GM19467 (cell line): Measurements from ENCODE around the gene ZNF512B.

Experiments used
- ATAC-seq: cut with Tn5 transposase; IDR thresholded peaks from one replicate; pipeline ENCODE4 v1.9.1; 2021; ENCODE audit warnings: mild to moderate bottlenecking, moderate library complexity; ENCODE audit not compliant: unreplicated experiment

Gene ZNF512B

DNA sequence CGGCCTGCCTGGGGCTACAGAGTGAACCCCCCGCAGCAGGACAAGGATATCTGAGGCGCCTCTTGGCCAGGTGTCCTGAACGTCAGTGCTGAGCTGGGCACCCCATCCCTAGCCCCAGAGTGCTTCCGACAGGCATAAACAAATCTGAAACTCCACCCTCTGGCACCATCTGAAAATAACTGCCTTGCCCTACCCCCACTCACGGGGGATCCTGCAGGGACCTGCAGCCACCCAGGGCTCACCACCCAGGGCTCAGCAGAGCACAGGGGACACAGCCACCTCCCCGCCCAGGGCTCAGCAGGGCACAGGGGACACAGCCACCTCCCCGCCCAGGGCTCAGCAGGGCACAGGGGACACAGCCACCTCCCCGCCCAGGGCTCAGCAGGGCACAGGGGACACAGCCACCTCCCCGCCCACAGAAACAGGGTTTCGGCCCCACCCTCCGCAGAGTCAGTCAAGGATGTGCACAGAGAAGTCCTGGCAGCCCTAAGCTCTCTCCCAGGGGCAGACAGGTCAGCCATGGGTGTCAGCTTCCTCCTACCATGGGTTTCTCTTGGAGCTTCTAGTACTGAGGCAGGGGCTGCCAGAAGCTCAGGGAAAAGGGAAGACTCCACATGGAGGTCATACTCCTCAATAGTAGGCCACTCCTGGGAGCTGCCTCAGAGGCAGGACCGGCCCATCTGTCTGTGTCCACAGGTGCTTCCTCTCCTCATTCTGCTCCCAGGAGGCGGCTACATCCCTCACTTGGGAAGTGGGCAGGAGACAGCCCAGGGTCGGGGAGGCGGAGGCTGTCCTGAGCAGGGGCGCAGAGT, 18.1 kb downstream of the ZNF512B start:
- no peak for ATAC-seq

DNA sequence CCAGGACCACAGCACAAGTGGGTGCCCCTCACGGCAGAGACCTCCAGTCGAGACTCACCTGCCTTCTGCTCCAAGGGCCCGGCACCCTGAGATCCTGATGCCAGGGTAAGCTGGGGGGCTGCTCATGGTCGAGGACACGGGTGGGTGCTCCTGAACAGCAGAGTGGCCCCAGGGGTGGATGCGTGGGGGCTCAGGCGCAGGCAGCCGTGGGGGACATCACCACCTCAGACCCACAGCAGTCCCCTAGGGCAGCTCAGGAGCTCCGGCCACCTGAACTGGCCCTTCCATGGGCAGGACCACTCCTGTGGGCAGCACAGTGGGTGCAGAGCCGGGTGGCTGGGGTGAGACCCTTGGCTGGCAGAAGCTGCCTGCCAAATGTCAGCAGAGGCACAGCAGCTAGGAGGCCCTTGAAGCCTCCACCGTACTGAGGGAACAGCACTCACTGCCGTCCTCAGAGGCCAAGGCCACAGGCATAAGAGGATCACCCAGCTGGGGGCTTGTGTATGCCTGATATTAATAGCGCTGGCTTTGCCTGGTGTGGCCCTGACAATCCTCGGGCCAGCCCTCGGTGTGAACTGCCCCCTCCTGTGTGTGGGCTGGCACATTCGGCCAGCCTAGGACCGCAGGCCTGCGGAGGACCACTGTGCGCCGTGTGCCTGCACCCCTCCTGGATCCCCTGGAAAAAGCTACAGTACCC, 18.9 kb downstream of the ZNF512B start:
- ATAC-seq: no peak

DNA sequence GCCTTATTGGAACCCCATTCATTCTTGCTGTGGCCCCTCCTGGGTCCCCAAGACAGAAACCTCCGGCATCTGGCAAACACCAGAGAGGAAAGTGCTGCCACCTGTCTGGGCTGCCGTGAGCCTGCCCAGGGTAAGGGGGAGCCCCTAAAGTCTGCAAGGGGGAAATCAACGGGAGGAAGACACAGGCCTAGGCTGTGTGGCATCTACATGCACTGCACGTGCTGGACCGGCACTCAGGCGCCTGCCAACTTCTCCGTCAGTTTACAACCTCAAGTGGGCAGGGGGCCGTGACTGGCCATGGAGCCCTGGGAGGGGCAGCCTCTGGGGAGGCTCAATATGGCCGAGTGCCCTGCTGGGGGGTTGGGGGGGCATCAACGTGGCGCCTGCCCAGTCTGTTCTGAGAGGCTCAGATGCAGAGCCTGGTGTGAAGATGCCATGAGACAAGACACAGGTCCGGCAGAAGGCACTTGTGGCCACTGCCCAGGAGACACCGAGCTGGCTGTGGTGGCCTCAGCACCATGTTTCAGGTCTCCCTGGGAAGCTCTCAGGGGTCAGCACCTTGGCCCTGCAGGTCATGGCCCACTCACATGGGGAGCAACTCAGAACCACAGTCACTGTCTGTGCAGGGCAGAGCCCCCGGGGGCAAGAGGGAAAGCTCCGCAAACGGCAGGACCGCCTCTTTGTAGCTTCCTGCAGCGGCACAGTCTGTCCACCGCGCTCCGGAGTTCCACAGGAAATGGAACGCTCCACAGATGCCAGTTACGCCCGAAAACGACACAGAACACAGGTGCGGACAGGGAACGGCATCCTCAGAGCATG, 21.9 kb downstream of the ZNF512B start:
- ATAC-seq: no peak

DNA sequence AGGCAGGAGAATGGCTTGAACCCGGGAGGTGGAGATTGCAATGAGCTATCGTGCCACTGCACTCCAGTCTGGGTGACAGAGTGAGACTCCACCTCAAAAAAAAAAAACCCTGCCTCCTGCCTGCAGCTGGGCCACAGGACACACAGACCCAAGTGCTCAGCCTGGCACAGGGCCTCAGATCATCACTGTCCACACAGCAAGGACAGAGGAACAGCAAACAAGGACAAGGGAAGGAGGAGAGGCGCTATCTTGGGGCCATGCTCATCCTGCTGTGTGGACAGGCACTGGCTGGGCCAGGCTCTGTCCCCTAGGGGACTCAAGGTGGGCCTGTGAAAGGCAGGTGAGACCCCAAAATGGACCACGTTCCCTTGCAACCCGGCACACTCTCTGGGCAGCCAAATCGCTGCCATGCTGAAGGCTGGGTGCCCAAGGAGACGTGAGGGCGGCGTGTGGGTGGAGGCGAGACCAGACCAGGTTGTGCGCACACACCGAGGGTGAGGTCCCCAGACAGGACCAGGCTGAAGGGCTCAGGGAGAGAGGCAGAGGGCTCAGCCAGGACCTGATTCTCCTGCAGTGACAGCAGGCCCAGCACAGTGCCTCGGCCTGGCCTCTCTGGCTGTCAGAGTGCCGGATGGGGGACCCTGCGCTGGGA, 22.6 kb downstream of the ZNF512B start:
- ATAC-seq: no peak

DNA sequence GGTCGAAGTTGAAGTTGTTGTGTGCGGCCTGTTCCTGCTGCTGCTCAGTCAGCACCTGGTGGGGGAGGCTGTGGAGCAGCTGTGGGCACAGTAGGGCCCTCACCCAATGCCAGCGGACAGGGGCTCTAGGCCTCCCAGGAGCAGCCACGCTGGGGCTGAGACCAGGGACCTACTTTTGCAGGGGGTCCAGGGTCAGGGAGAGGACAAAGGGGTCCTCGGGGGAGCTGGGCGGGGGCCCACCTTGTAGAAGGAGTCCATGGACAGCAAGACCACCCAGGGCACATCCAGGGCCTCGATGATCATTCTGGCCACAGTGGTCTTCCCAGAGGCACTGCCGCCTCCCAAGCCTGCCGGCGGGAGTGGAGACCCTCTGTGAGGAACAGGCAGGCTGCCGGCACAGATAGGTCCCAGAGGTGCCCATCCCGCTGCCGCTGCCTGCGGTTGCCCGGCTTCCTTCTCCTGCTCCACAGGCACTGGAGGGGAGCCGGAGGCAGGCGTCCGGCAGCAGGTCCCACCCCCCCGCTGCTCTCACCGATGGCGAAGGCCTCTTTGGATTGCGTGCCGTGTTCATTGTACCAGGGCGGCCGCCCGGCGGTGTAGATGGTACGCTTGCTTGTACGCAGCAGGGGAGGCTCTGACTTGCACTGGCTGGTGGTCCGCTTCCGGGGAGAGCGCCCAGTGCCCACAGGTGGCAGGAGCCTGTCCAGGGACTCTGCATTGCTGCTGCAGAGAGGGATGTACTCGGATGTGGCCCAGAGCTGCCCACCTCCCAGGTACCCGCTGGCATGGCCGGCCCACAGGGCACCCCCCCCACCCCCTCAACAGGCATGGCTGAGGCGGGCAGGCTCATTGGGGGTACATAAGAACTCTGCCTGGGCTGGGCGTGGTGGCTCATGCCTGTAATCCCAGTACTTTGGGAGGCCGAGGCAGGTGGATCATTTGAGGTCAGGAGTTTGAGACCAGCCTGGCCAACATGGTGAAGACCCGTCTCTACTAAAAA, 23.5 kb downstream of the ZNF512B start:
- ATAC-seq: no peak

DNA sequence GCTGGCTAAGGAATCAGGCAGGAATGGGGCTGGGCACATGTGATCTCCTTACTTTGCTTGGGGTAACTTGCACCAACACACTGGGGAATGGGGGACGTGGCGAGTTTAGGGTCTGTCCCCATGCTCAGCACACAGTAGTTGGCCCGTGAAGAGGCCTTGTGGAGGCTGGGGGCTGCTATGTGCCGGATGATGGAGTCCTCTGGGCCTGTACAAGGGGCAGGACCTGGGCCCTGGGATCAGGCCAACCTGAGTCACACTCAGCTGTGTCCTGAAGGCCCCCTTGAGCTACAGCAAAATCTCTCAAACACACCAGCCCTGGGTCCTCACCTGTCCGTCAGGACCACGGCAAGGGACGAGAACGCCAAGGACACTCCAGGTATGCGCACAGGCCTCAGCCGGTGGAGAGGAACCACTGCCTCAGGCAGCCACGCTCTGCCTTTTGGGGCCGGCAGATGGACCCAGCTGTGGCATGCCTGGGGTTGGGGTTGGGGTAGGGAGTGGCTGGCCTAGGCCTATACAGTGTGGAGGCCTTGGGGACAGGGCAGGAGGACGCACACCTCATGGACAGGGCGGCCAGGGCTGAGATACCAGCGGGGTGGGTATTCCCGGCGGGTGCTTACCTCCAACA, 24.6 kb downstream of the ZNF512B start:
- no peak for ATAC-seq

DNA sequence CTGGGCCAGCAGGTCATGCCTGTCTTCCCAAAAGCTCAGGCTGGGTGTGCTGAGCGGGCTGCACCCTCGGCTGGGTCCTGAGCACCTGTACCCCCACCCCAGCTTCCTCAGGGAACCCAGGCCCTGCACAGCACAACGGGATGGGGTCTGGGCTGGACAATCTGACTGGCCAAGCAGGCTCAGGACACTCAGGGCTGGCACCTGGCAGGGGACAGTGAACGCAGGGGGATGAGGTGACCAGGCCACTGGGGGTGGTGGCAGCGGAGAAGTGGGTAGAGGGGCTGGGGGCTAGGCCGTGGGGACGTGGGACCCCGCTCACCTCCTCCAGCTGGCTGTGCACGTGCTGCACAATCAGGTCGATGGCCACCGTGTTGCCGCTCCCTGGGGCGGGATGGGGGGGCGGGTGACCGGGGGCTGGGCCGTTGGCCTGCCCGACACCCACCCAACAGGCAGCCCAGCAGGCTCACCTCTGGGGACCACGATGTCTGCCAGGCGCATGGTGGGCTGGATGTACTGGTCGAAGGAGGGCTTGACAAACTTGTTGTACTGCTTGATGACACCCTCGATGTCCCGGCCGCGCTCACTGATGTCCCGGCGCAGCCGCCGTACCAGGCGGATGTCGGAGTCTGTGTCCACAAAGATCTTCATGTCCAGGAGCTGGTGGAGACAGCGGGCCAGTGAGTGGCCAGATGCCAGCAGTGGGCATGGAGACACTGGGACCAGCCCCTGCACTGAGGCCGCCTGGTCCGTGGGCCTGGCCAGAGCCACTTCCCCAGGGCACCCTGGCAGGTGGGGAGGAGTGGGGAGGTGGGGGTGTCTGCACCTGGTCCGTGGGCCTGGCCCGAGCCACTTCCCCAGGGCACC, 25.4 kb downstream of the ZNF512B start:
- no peak for ATAC-seq

DNA sequence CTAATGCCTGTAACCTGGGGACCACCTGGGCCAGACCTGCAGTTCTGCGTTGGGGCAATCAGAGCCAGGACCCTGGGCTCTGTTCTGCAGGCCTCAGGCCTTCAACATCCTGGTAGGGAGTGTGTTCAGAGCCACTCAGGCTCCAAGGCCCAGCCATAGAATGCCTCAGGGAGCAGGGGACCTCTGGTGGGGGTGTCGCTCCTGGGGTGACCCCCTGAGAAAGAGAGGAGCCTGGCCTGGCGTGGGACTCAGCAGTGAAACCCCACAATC, 26.0 kb downstream of the ZNF512B start:
- ATAC-seq: no peak

DNA sequence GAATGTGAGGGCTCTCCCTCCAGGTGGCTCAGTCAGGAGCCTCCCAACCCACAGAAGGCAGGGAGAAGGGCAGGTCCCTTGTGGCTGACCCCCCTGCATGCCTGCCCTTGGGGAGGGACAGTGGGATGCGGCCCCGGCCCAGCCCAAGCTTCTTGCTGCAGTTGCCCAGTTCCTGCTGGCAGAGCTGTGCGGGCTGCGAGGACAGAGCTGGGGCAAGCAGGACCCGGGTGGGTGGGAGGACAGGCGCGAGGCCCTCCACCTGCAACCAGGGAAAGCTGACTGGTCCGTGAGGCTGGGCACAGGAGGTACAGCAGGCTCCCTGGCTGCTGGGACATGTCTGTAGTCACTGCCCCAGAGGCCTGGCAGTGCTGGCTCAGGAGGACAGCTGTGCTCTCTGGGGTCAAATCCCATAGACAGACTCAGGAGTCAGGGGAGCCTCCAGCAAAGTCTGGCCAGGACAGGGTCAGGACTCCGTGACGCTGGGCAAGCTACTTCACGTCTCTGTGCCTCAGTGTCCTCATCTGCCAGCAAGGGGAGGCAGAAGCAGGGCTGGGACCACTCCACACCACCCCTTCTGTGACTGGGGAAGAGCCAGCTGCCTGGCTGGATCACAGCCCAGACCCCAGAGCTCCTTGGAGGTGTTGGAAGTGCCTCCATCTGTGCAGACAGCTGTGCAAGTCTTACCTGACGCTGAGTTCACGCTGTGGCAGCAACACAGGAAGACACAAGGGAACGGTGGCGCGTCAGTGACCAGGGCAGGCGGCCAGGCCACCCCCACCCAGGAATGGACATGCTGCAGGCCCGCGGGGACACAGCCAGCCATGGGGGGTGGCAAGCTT, 26.5 kb downstream of the ZNF512B start:
- no peak for ATAC-seq

DNA sequence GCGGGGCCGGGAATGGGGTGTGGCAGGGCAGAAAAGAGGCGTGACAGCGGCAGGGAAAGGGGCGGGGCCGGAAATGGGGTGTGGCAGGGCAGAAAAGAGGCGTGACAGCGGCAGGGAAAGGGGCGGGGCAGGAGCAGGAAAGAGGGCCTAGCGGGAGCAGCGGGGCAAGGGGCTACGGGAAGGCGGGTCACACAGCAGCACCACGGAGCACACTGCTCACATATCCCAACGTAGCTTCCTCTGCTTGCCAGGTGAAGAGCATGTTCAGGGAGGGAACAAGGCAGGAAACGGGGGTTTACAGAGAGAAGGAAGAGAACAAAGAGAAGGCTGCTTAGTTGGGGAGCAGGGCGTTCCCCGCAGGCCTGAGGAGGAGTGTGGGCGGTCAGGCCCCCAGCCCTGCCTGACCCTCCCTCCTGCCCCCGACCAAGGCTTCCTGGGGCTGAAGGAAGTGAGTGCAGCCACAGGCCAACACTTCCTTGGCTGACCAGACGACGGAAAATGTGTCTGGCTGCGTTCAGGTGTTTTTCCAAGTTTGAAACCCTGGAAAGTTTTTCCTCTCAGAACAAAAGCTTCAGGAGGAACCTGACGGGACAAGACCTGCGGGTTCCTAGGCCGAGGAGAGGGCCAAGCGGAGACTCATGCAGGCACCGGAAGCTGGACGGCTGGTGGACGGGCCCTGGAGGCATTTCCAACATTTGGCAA, 27.3 kb downstream of the ZNF512B start:
- no peak for ATAC-seq

DNA sequence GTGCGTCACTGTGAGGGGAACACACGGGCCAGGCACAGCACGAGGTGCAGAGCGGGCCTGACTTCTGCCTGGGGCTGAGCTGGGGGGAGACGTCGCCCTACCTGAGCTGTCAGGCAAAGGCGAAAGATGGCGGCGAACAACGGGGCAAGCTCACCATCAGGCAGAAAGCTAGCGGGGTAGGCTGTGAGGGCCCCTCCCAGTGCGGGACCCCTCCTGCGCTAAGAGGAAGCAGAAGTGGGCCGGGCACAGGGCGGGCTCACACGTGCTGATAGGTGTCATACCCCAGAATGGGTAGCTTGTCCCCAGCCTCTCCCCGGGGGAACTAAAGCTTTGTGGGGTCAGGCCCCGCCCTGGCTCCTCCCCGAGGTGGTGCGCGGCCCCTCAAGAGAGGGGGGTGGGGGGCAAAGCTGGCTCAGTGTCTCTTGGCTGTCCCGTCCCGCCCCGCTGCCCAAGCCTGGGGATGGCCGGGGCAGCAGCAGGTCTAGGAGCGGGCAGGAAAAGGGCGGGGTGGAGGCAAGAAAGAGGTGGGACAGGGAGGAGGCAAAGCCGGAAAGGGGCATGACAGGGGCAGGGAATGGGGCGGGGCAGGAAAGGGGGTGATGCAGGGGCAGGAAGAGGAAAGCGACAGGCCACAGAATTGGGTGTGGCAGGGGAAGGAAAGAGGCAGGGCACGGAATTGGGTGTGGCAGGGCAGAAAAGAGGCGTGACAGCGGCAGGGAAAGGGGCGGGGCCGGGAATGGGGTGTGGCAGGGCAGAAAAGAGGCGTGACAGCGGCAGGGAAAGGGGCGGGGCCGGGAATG, 28.2 kb downstream of the ZNF512B start:
- ATAC-seq: no peak

DNA sequence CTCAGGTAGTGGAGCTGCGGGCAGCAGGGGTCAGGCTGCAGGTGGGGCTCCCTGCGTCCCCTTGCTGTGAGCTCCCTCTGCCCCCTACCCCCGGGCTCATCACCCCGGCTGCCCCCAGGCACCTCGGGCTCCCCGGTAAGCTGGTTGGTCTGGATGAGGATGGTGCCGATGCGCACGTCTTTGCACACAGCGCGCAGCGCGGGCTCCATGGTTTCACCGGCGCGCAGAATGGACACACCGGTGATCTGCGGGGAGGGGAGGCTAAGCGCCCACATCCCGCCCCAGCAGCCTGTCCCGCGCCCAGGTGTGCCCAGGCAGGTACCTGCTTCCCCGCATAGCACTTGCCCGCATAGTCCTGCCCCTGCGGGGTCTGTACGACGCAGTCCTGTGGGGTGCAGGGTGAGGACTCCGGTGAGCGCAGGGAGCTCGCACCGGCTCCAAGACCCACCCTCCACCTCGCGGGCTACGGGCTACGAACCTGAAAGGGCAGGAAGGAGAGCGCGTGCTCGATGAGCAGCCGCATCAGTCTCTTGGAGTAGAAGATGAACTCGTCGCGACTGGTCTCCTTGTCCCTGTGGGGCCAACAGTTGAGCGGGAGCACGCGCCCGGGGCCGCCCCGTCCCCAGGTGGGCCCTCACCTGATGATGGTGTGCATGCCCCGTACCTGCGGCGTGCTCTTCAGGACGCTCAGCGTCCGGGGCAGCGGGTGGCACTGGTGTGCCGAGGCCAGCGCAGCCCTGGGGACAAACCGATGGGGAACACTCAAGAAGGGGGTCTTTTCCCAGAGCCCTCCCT, 29.1 kb downstream of the ZNF512B start:
- no peak for ATAC-seq

DNA sequence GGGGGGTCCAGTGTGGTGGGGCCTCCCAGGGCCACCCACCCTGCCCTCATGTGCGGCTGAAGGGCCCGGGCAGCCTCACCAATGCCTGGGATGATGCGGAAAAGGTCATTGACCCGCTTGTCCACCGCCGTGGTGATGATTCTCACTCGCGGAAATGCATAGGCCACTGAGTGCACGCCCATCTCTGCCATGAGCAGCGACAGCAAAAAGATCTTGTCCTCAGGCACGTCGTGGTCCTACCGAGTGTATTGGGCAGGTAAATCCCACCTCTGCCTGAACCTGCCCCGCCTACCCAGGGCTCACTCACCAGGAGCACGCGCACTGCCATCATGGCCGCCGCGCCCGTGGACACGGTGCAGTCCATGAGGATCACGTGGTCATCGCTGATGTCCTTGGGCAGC, 29.7 kb downstream of the ZNF512B start:
- ATAC-seq: no peak

DNA sequence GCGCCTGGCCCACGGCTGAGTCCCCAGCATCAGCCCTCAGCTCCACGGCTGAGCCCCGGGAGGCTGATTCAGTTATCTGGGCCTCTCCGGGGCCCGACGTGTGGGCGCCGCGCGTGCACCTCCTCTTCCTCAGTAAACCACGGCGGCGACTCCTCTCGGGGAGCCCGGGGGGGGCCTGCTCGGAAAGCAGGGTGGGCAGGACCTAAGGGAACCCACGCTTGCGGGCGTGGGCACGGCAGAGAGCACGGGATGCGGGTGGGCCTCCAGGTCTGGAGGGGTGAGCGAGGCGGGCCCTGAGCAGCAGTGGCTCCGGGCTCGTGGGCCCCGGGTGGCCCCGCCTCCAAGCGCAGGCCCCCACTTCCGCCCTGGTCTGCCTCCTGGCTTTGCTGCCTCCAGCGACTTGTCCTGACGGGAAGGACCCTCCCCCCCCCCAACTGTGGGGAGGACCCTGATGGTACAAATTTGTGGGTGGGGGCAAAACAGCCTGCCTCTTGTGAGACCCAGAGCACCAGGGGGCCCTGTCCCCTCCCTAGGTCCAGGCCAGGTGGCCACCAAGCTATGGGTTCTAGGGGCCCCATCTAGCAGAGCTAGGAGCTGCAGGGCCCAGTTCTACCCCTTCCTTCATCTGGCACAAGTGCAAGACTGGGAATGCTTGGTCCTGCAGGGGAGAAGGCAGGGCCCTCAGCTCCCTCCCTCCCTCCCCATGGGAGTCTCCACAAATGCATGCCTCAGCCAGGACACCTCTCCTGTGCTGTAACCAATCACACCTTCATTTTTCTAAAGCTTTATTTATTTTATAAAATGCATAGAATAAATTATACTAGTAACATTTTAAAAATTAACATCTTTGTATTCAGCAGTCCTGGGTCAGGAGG, 30.4 kb downstream of the ZNF512B start:
- no peak for ATAC-seq

DNA sequence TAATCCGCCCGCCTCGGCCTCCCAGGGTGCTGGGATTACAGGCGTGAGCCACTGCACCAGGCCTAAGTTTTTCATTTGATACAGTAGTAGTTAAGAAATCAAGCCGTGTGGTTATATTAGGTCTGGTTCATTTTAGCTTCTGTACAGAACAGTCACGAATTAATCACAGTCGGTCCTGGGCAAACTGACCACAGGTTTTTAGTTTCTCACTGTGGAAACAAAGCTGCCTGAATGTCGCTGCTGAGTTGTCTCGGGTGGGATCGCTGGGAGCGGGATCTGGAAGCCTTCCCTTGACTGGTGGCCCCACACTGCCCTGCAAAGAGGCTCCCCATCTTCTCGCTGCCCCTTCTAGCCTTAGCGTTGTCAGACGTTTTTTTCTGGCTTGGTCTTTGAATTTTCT, 32.1 kb downstream of the ZNF512B start:
- no peak for ATAC-seq
